ENCODE measurements around the gene FKBP2. TPM values are rescaled to one million over a fixed set of nuclear protein-coding genes. Genes with fewer than 3 reads are reported as not detected.

FKBP2 gene
- total RNA-seq, 1 donor from 2014 or later, result 120 TPM

GRCh38 chr11:64249038-64249437 is 8.1 kb downstream of the FKBP2 start:
- no peak for DNase-seq (ENCODE audit: low spot score)

GRCh38 chr11:64249563-64250414 is 8.9 kb downstream of the FKBP2 start:
- no peak for DNase-seq (ENCODE audit: low spot score)

DNA sequence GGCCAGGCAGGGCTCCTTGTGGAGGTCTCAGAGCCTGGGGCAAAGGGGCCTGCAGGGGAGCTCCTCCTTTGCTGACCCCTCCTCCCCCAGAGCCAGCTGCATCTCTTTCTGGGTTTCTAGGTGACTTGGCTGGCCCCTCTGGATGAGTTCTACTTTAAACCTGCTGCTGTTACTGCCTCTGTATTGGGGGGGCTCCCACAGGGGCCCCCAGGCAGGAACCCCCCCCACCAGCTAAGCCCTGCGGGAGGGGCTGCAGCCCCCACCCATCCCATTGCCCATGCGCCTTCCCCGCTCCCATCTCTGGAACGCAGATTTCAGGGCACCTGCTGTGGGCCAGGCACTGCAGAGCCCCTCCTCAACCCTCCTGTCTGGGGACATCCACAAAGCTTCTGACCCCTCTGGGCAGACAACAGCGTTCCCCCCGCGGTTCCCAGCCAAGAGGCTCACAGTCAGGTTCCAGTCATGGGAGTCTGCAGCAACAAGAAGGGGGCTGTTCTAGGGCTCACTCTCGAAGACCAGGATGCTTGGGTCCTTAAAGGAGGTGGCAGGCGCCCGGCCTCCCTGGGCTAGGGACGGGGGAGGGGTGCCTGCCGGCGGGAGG is 9.6 kb downstream of the FKBP2 start:
- DNase-seq (ENCODE audit: low spot score), result no peak

DNA sequence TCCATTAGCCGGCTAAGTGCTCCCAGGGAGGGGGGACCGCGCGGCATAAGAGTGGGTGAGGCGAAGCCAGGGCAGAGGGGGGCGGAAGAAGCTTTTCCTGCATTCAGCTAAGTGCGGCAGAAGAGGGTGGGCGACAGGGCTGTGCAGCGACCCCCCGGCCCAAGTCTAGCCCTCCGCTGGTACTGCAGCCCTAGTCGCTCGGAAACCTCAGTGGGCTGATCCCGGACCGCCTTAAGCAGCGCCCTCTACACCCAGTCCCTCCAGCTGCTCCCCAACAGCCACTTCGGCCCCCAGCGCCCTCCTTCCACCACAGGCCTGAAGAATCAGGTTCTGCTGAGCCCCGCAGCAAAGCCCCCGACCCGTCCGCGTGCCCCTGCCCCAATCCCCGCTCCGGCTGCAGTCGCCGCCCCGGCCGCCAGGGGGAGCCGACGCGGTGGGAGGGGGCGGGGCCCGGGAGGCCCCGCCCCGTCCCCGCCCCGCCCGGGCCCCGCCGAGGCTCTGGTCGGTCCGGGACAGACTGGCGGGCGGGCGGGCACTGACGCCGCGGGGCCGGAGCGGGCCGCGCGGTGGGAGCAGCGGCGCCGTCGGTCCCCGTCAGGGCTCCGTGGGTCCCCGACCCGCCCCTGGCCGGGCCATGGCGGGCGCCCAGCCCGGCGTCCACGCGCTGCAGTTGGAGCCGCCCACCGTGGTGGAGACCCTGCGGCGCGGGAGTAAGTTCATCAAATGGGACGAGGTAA is 10.3 kb downstream of the FKBP2 start, which contains the start of gene PLCB3:
PLCB3 (plus strand) TSS at position 515 of the 737 bp plus-strand sequence; CDS start at position 635, 120 bp downstream.
- DNase-seq (ENCODE audit: low spot score), result no peak

GRCh38 chr11:64251753-64252002 is 10.8 kb downstream of the FKBP2 start:
- DNase-seq (ENCODE audit: low spot score), result no peak

- DNase-seq (ENCODE audit: low spot score), result no peak
Measured at GRCh38 chr11:64252003-64252872, 11.3 kb downstream of the FKBP2 start.

GRCh38 chr11:64253043-64253442 is 12.1 kb downstream of the FKBP2 start:
- no peak for DNase-seq (ENCODE audit: low spot score)

- no peak for DNase-seq (ENCODE audit: low spot score)
Measured at GRCh38 chr11:64253481-64253880, 12.6 kb downstream of the FKBP2 start.

- no peak for DNase-seq (ENCODE audit: low spot score)
Measured at GRCh38 chr11:64254326-64254725, 13.4 kb downstream of the FKBP2 start.

GRCh38 chr11:64255135-64256128 is 14.5 kb downstream of the FKBP2 start:
- DNase-seq (ENCODE audit: low spot score), result no peak

DNA sequence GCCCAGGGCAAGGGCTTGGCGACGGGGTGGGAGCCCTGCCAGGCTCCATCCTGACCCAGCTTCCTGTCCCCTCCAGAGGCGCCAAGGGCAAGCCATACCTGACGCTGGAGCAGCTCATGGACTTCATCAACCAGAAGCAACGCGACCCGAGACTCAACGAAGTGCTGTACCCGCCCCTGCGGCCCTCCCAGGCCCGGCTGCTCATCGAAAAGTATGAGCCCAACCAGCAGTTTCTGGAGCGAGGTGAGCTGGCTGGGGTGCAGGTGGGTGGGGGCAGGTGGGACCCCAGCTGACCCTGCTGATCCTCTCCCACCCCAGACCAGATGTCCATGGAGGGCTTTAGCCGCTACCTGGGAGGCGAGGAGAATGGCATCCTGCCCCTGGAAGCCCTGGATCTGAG is 15.4 kb downstream of the FKBP2 start:
- DNase-seq (ENCODE audit: low spot score), result no peak

DNA sequence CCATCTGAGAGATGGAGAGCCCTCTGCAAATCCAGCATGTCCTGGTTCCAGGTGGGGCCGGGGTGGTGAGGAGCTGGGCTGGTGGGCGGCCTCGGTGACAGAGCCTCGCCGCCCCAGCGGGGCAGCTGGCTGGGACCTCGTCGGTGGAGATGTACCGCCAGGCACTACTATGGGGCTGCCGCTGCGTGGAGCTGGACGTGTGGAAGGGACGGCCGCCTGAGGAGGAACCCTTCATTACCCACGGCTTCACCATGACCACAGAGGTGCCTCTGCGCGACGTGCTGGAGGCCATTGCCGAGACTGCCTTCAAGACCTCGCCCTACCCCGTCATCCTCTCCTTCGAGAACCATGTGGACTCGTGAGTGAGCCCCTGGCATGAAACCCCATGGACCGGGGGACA is 17.5 kb downstream of the FKBP2 start:
- DNase-seq (ENCODE audit: low spot score), result no peak

DNA sequence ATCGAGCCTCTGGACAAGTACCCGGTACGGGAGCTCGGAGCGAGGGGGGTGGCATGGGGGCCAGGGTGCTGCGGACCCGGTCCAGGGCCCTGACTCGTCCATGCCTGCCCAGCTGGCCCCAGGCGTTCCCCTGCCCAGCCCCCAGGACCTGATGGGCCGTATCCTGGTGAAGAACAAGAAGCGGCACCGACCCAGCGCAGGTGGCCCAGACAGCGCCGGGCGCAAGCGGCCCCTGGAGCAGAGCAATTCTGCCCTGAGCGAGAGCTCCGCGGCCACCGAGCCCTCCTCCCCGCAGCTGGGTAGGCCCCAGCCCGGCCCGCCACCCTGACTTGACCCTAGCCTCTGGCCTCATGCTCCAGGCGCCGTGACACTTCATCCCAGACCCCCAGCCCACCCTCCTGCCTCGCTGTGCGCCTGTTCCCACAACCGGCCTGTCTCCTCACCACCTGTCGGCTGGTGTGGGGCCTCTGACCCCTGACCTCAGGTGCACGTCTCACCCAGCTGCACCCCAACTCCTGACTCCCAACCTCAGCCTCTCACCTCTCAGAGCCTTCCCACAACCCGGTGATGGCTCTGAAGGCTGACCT is 18.1 kb downstream of the FKBP2 start:
- DNase-seq (ENCODE audit: low spot score), result no peak

DNA sequence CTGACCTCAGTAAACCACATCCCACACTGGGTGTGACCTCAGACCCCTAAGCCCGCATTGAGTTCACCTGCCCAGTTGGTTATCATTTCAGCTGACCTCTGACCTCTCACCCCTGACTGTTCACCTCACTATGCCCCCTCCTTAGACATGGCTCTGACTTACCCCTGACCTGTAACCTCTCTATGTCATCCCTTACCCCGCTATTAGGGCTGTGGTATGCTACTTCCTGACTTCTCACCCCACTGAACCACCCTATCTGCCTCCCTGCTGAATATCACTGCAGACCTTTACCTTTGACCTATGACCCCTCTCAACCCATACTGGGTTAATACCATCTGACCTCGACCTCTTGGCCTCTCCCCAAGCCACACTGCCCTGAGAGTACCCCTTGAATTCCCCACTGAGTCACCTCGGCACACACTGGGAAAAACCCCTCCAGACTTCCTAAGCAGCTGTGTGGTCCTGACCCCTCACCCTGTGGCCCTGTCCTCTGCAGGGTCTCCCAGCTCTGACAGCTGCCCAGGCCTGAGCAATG is 18.7 kb downstream of the FKBP2 start:
- no peak for DNase-seq (ENCODE audit: low spot score)

DNA sequence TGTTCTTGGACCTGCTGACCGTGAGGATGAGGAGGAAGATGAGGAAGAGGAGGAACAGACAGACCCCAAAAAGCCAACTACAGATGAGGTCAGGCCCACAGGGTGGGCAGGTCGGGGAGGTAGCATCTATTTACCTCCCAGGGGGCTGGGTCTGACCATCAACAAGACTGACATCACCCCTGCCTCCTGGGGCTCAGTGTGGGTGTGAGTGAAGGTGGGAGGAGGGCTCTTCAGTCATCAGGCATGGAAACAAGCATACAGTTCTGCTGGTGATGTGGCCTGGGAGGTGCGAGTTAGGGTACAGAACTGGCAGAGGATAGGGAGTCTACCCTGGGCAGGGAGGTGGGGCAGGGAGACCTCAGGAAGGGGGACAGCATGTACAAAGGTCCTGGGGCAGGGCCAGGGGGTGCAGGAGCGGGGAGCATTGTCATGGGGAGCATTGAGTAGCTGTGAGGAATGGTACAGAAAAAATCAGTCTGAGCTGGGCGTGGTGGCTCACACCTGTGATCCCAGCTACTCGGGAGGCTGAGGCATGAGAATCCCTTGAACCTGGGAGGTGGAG is 19.3 kb downstream of the FKBP2 start:
- DNase-seq (ENCODE audit: low spot score), result no peak

GRCh38 chr11:64261556-64262080 is 20.7 kb downstream of the FKBP2 start:
- no peak for DNase-seq (ENCODE audit: low spot score)

- DNase-seq (ENCODE audit: low spot score), result no peak
Measured at GRCh38 chr11:64262271-64263002, 21.5 kb downstream of the FKBP2 start.
